ENCODE data around the gene GRID2IP. TPM values are rescaled to one million over a fixed set of nuclear protein-coding genes. Genes with fewer than 3 reads are reported as not detected.

Gene GRID2IP
- total RNA-seq, 1 experiment from 2014 or later = 1.4 TPM

- Mint-ChIP-seq H3K9me3 (ENCODE audit: low read depth, unreplicated experiment) (peaks cover 2% of the 10 kb centered on the region), H3K4me1 (ENCODE audit: low read depth, unreplicated experiment) (no peaks in the 10 kb centered on the region), H3K27ac (ENCODE audit: unreplicated experiment) (no peak overlapping the region), H3K27me3 (ENCODE audit: unreplicated experiment) (peaks cover 30% of the 10 kb centered on the region), H3K4me3 (ENCODE audit: low read depth, unreplicated experiment) (no peak overlapping the region), H3K36me3 (ENCODE audit: insufficient read depth, unreplicated experiment) (no peaks in the 10 kb centered on the region)
- intact Hi-C loops (cut with micrococcal nuclease; ENCODE audit: unreplicated experiment) = no loop called here
- BruUV-seq (replicated peaks) = no TSS peak
- CTCF ChIA-PET = no interaction called here
- no peak for DNase-seq
- no peak for TF ChIP-seq CTCF (IDR thresholded peaks at IDR 0.05; ENCODE audit: unreplicated experiment)
Measured at GRCh38 chr7:6565655-6566054, 14.4 kb upstream of the GRID2IP start.

- TF ChIP-seq CTCF (IDR thresholded peaks at IDR 0.05; ENCODE audit: unreplicated experiment) = no peak
- no peaks in the 10 kb centered on the region for H3K9me3 Mint-ChIP-seq (ENCODE audit: low read depth, unreplicated experiment)
- no peaks in the 10 kb centered on the region for H3K36me3 Mint-ChIP-seq (ENCODE audit: insufficient read depth, unreplicated experiment)
- CTCF ChIA-PET = no interaction called here
- no peaks in the 10 kb centered on the region for H3K4me1 Mint-ChIP-seq (ENCODE audit: low read depth, unreplicated experiment)
- H3K4me3 Mint-ChIP-seq (ENCODE audit: low read depth, unreplicated experiment) = no peak overlapping the region
- H3K27me3 Mint-ChIP-seq (ENCODE audit: unreplicated experiment) = peaks cover 43% of the 10 kb centered on the region
- DNase-seq = no peak
- intact Hi-C loops (cut with micrococcal nuclease; ENCODE audit: unreplicated experiment) = no loop called here
- BruUV-seq (replicated peaks) = no TSS peak
- H3K27ac Mint-ChIP-seq (ENCODE audit: unreplicated experiment) = no peak overlapping the region
Measured at GRCh38 chr7:6563936-6564770, 12.9 kb upstream of the GRID2IP start.

- TF ChIP-seq CTCF (IDR thresholded peaks at IDR 0.05; ENCODE audit: unreplicated experiment) = no peak
- no TSS peak for BruUV-seq (replicated peaks)
- CTCF ChIA-PET = interaction anchor here (0.6 kb wide), 1 partner anchor 108 kb away, joined by 3 read pairs; no protein-coding TSS in a partner anchor
- no peak for DNase-seq
- Mint-ChIP-seq H3K4me3 (ENCODE audit: low read depth, unreplicated experiment) (no peak overlapping the region), H3K4me1 (ENCODE audit: low read depth, unreplicated experiment) (no peaks in the 10 kb centered on the region), H3K27me3 (ENCODE audit: unreplicated experiment) (peaks cover 60% of the 10 kb centered on the region), H3K36me3 (ENCODE audit: insufficient read depth, unreplicated experiment) (no peaks in the 10 kb centered on the region), H3K9me3 (ENCODE audit: low read depth, unreplicated experiment) (no peaks in the 10 kb centered on the region), H3K27ac (ENCODE audit: unreplicated experiment) (no peak overlapping the region)
- intact Hi-C loops (cut with micrococcal nuclease; ENCODE audit: unreplicated experiment) = no loop called here
Measured at GRCh38 chr7:6562106-6562505, 10.8 kb upstream of the GRID2IP start.

- TF ChIP-seq CTCF (IDR thresholded peaks at IDR 0.05; ENCODE audit: unreplicated experiment) = no peak
- intact Hi-C loops (cut with micrococcal nuclease; ENCODE audit: unreplicated experiment) = no loop called here
Measured at GRCh38 chr7:6559896-6560295, 8.6 kb upstream of the GRID2IP start.

More at GRCh38 chr7:6559896-6560295, 8.6 kb upstream of the GRID2IP start:
- Mint-ChIP-seq H3K27ac (ENCODE audit: unreplicated experiment) (no peak overlapping the region), H3K9me3 (ENCODE audit: low read depth, unreplicated experiment) (no peaks in the 10 kb centered on the region), H3K4me1 (ENCODE audit: low read depth, unreplicated experiment) (no peaks in the 10 kb centered on the region), H3K27me3 (ENCODE audit: unreplicated experiment) (peaks cover 43% of the 10 kb centered on the region), H3K36me3 (ENCODE audit: insufficient read depth, unreplicated experiment) (no peaks in the 10 kb centered on the region), H3K4me3 (ENCODE audit: low read depth, unreplicated experiment) (no peak overlapping the region)
- no peak for DNase-seq
- no TSS peak for BruUV-seq (replicated peaks)
- CTCF ChIA-PET = interaction anchor here (1.5 to 1.6 kb wide), 2 partner anchors 25 to 44 kb away, joined by 3 to 15 read pairs; no protein-coding TSS in a partner anchor
